GM12801 (cell line): Measurements from ENCODE around the gene BRSK1.

Experiments used
- TF ChIP-seq, protein P1 (sequence below): IDR thresholded peaks from one replicate; pipeline ENCODE4 v1.5.1; 2011; ENCODE audit warnings: control low read depth; ENCODE audit not compliant: insufficient read length; ENCODE audit errors: extremely low read depth

BRSK1 gene

GRCh38 chr19:55339105-55339888 is 55.5 kb downstream of the BRSK1 start, which contains the start of gene KMT5C:
TSS of gene KMT5C (plus strand) at chr19:55339876. CDS start at chr19:55341937, 2,061 bp downstream.
- TF ChIP-seq, protein P1, sequence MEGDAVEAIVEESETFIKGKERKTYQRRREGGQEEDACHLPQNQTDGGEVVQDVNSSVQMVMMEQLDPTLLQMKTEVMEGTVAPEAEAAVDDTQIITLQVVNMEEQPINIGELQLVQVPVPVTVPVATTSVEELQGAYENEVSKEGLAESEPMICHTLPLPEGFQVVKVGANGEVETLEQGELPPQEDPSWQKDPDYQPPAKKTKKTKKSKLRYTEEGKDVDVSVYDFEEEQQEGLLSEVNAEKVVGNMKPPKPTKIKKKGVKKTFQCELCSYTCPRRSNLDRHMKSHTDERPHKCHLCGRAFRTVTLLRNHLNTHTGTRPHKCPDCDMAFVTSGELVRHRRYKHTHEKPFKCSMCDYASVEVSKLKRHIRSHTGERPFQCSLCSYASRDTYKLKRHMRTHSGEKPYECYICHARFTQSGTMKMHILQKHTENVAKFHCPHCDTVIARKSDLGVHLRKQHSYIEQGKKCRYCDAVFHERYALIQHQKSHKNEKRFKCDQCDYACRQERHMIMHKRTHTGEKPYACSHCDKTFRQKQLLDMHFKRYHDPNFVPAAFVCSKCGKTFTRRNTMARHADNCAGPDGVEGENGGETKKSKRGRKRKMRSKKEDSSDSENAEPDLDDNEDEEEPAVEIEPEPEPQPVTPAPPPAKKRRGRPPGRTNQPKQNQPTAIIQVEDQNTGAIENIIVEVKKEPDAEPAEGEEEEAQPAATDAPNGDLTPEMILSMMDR: no peak

- TF ChIP-seq, protein P1: no peak
Observed at GRCh38 chr19:55339889-55340783, 56.3 kb downstream of the BRSK1 start.

- TF ChIP-seq, protein P1: no peak
Observed at GRCh38 chr19:55340784-55341147, 57.0 kb downstream of the BRSK1 start.

- TF ChIP-seq, protein P1: no peak
Observed at GRCh38 chr19:55341171-55341588, 57.4 kb downstream of the BRSK1 start.

- TF ChIP-seq, protein P1: no peak
Observed at GRCh38 chr19:55341595-55342531, 58.1 kb downstream of the BRSK1 start.

- TF ChIP-seq, protein P1: no peak
Observed at GRCh38 chr19:55344444-55344843, 60.6 kb downstream of the BRSK1 start.
